Loucy (cell line): Measurements from ENCODE around the gene DPF1.

Experiments
- H2AFZ ChIP-seq: fragments of 200-600 bp; sonication (generic); 2 replicates; pipeline ENCODE4 v1.6.0; 2016; ENCODE audit warnings: antibody characterized with exemption, mild to moderate bottlenecking, low read length, moderate library complexity
- H3F3A ChIP-seq: fragments of 200-600 bp; 2 replicates; pipeline ENCODE4 v1.6.0; 2016; ENCODE audit warnings: antibody characterized with exemption, low read depth, mild to moderate bottlenecking
- H3K27me3 ChIP-seq: fragments of 200-600 bp; sonication (generic); 2 replicates; pipeline ENCODE4 v1.6.1; 2014; ENCODE audit warnings: low read length, mild to moderate bottlenecking; ENCODE audit not compliant: insufficient read depth, poor library complexity, severe bottlenecking
- H3K36me3 ChIP-seq: fragments of 200-600 bp; sonication (generic); 2 replicates; pipeline ENCODE4 v1.6.1; 2016; ENCODE audit warnings: low read length; ENCODE audit not compliant: insufficient read depth
- H3K4me1 ChIP-seq: fragments of 200-600 bp; sonication (generic); 2 replicates; pipeline ENCODE4 v1.5.1; 2014; ENCODE audit warnings: low read length, mild to moderate bottlenecking; ENCODE audit not compliant: insufficient read depth, poor library complexity, severe bottlenecking
- H3K4me2 ChIP-seq: fragments of 200-600 bp; sonication (generic); 2 replicates; pipeline ENCODE4 v1.6.0; 2014; ENCODE audit warnings: antibody characterized with exemption, low read length, low read depth, mild to moderate bottlenecking; ENCODE audit not compliant: poor library complexity, severe bottlenecking
- H3K4me3 ChIP-seq: fragments of 200-600 bp; sonication (generic); 2 replicates; pipeline ENCODE4 v1.5.1; 2014; ENCODE audit warnings: low read length, mild to moderate bottlenecking, mixed read lengths; ENCODE audit not compliant: poor library complexity, severe bottlenecking
- H3K79me2 ChIP-seq: fragments of 200-600 bp; sonication (generic); 2 replicates; pipeline ENCODE4 v1.6.1; 2014; ENCODE audit warnings: low read length; ENCODE audit not compliant: insufficient read depth
- H3K9ac ChIP-seq: fragments of 200-600 bp; sonication (generic); 2 replicates; pipeline ENCODE4 v1.6.0; 2014; ENCODE audit warnings: mild to moderate bottlenecking, low read depth, low read length, moderate library complexity; ENCODE audit not compliant: poor library complexity, severe bottlenecking
- H3K9me2 ChIP-seq: fragments of 200-600 bp; sonication (generic); replicated peaks from 2 replicates; pipeline ENCODE4 v1.6.1; 2016; ENCODE audit warnings: low read depth, low read length, mixed read lengths
- H3K9me3 ChIP-seq: fragments of 200-600 bp; sonication (generic); 2 replicates; pipeline ENCODE4 v1.6.1; 2014; ENCODE audit warnings: mild to moderate bottlenecking, antibody characterized with exemption, low read length, low read depth; ENCODE audit not compliant: insufficient read depth
- H4K20me1 ChIP-seq: fragments of 200-600 bp; sonication (generic); 2 replicates; pipeline ENCODE4 v1.6.0; 2014; ENCODE audit warnings: antibody characterized with exemption, low read length, mild to moderate bottlenecking; ENCODE audit not compliant: insufficient read depth, poor library complexity, severe bottlenecking
- CTCF ChIP-seq: fragments of 200-600 bp; sonication (generic); conservative IDR thresholded peaks from 2 replicates; pipeline ENCODE4 v1.5.1; 2014; ENCODE audit warnings: mild to moderate bottlenecking, antibody characterized with exemption, low read length
- EZH2phosphoT487 ChIP-seq: fragments of 200-600 bp; IDR thresholded peaks from 2 replicates; pipeline ENCODE4 v1.6.1; 2018; ENCODE audit warnings: antibody characterized with exemption, mild to moderate bottlenecking, moderate library complexity, borderline replicate concordance

DPF1 gene

GRCh38 chr19:38162632-38163031 lies 61.4 kb downstream of the DPF1 start:
- Histone ChIP-seq H3K4me2 (no peak overlapping the region), H3K79me2 (no peaks in the 10 kb centered on the region), H3F3A (no peaks in the 10 kb centered on the region), H4K20me1 (no peaks in the 10 kb centered on the region), H2AFZ (no peak overlapping the region), H3K4me1 (peaks cover 4% of the 10 kb centered on the region), H3K27me3 (no peaks in the 10 kb centered on the region), H3K9me3 (no peaks in the 10 kb centered on the region; the same call in 1 of the 2 replicates), H3K4me3 (no peak overlapping the region), H3K9me2 (no peaks in the 10 kb centered on the region), H3K36me3 (peaks cover 25% of the 10 kb centered on the region; the same call in 1 of the 2 replicates), H3K9ac (no peak overlapping the region)
- no peak for TF ChIP-seq EZH2phosphoT487
- TF ChIP-seq CTCF = no peak

- Histone ChIP-seq H3K79me2 (no peaks in the 10 kb centered on the region), H3K9me3 (no peaks in the 10 kb centered on the region; the same call in 1 of the 2 replicates), H3F3A (no peaks in the 10 kb centered on the region), H3K36me3 (peaks cover 25% of the 10 kb centered on the region; the same call in 1 of the 2 replicates), H3K4me2 (no peak overlapping the region), H2AFZ (no peak overlapping the region), H3K9ac (no peak overlapping the region), H3K4me3 (no peak overlapping the region), H3K9me2 (no peaks in the 10 kb centered on the region), H4K20me1 (no peaks in the 10 kb centered on the region), H3K4me1 (peaks cover 4% of the 10 kb centered on the region), H3K27me3 (no peaks in the 10 kb centered on the region)
- TF ChIP-seq CTCF = no peak
- TF ChIP-seq EZH2phosphoT487 = no peak
These were observed 61.9 kb downstream of the DPF1 start for GRCh38 chr19:38162094-38162493.
